Breast epithelium (tissue), 3 donors: Measurements from ENCODE around the gene SPEN.

Source experiments
- CTCF ChIP-seq, 3 donors: fragments of 450-650 bp; IDR thresholded peaks; one replicate each; pipeline ENCODE4 v1.5.1; 2016 to 2017; ENCODE audit warnings: antibody characterized with exemption in 3 of 3, mild to moderate bottlenecking in 3 of 3, moderate library complexity in 3 of 3
- POLR2AphosphoS5 ChIP-seq, 3 donors: sonication (generic); formaldehyde crosslinking; IDR thresholded peaks; one replicate each; pipeline ENCODE4 v1.6.1; 2017; ENCODE audit warnings: antibody characterized with exemption in 3 of 3

GRCh38 chr1:15969321-15969880 is 121.9 kb downstream of the SPEN start:
- no peak for TF ChIP-seq CTCF (IDR thresholded peaks at IDR 0.05)
- no peak for TF ChIP-seq POLR2AphosphoS5 (IDR thresholded peaks at IDR 0.05)
